ENCODE data around the gene TTYH3. TPM values are rescaled to one million over a fixed set of nuclear protein-coding genes. Genes with fewer than 3 reads are reported as not detected.

Gene TTYH3
- polyA plus RNA-seq, 1 donor: 84.3 TPM

DNA sequence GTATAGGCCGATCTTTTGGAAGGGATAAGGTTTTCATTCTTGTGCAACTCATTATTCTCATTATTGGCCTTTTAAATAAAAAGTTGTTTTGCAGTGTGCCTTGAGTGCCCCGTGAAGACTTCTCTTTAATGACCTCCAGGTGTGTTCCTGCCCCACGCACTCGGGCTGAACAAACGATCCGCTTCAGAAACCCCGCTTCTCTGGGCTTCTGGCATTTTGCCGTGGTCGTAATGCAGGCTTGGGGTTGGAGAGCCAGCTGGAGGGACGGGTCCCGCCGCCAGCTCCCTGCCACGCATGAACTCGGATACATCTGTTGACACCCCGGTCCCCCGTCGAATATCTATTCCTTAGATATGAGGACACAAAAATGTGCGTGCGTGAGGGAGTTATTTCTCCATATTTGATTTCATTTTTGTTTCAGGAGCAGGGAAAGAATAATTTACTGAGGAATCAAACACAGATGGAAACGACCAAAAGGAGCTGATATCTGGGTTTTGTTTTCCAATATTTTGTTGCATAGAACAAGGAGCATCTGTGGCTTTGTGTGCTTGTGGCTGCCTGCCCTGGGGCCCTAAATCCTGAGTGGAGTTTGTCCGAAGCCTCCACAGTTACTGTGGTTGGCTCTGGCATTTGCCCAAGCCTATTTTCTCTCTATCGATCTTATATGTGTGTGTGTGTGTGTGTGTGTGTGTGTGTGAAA lies 17.0 kb upstream of the TTYH3 start:
- DNase-seq: no peak

DNA sequence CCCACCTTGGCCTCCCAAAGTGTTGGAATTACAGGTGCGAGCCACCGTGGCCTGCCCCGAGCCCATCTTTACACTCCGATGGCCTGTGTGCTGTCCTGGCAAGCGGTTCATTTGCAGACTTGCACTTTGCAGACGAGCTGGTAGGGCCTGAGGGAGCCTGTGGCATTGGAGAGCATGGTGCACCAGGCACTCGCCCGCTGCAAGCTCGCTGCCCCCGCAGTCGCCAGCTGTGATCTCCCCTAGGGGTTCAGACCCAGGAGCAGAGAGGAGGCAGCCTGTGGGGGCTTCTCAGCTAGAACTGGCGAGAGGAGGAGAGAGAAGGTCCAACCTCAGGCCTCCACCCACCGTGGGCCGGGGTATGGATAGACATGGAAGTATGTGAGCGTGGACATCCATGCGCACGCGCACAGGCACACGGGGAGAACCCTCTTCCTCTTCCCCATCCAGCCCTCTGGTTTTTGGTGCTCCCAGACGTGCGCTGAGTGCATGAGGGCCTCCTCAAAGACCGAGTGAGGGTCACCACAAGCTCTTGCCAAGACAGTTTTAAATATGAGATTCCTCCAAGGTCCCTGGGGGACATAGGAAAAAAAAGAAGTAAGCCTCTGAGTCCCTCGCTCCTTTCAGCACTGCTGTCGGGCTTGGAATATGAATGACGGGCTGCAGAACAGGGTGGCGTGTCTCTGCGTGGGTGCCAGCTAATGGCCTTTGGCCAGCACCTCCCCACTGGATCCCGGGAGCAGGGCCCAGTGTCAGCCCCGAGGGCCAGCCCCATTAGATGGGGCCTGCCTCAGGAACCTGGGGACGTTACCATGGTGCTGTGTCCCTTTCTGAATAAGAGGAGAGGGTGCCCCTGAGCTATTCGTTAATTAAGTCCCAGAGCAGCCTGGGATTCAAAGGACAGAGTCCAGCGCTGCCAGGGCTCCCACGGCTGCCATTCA lies 15.1 kb upstream of the TTYH3 start:
- no peak for DNase-seq

- DNase-seq: no peak
Observed at GRCh38 chr7:2617325-2617905, 14.4 kb upstream of the TTYH3 start.

DNA sequence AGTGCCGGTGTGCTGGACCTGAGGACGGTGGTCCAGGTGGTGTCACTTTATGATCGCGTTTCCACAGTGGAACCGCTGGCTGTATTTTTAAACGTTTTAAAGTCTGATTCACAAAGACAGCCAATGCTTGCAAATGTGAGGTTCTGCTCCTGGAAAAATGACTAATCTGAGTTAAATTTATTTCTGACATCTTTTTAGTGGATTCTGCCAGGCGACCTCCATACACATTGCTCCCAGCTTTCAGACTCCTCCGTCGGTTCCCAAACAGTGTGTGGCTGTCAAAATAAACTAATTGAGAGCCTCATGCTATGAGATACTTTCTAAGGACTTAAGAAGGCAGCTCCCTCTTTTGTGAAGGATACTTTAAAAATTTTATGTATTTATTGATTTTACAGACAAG lies 12.7 kb upstream of the TTYH3 start:
- DNase-seq: no peak

- DNase-seq: no peak
Observed at GRCh38 chr7:2621061-2621828, 10.5 kb upstream of the TTYH3 start.

- peak; percentile 97 for DNase-seq
Observed at GRCh38 chr7:2621948-2622640, 9.7 kb upstream of the TTYH3 start.

- DNase-seq: no peak
Observed at GRCh38 chr7:2622869-2623697, 8.7 kb upstream of the TTYH3 start.

DNA sequence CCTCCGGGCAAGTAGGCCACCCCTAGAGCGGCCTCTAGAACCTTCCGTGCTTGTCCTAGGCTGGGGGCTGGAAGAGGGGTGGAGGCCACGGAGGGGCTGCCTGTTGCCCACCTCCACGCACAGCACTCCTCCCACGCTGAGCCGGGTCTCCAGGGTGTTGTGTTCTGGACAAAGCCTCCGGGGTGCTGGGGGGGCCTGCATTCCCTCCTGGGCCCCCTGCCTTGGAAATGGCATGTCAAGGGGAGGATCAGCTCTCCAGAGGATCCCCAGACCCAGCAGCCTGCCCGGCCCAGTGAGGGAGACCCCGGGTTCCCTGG lies 8.1 kb upstream of the TTYH3 start:
- no peak for DNase-seq

DNA sequence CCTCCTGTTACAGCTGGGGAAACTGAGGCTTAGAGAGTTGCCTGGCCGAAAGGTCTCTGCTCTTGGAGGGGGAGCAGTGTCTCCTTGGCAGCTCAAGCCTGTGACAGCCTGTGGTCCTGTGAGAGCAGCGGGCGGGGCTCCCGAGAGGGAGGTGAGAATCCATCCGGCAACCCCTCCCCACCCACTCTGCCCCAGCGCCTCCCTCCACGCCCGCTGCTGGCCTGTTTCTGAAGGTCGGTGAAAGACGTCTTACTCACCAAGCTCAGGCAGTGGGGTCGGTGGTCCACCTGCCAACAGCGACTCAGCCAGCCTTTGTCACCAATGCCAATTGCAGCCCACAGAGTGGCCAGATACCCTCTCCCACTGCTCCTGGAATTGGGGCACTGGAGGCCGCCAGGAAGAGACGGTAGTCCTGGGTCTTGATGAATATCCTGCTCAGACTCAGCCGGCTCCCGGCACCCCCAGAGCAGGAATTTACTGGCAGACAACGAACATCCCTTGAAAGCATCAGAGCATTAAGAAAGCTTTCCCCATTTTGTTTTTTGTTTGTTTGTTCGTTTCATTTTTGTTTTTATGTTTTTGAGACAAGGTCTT lies 7.4 kb upstream of the TTYH3 start:
- DNase-seq: no peak

DNA sequence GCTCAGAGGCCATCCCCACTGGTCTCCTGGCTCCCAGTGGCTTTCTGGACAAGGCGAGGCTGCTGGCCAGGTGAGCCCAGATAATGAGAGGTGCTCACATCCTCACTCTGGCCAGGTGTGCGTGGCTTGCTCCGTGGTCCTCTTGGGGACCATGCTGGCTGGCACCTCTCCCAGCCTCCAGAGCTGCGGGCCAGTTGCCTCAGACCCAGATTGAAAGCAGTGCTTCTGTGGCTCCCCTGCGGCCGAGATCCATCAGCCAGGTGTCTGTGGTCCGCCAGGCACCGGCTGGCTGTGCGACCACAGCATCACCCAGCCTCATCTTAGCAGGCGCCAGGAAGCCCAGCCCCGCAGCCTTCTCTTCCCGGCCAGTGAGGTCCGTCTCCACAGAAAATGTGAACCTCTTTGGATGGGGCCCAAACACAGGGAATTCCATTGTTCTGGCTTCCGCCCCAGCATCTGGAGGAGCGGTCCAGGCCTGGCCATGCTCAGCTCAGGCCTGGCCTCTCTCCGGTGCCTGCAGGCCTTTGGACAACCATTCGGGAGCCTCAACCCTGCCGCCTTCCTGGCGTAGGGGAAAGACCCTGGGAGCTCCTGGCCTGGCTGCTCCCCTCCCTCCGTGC lies 5.2 kb upstream of the TTYH3 start:
- DNase-seq: no peak

- DNase-seq: no peak
Observed at GRCh38 chr7:2627258-2628129, 4.3 kb upstream of the TTYH3 start.

- no peak for DNase-seq
Observed at GRCh38 chr7:2628130-2628482, 3.7 kb upstream of the TTYH3 start.

DNA sequence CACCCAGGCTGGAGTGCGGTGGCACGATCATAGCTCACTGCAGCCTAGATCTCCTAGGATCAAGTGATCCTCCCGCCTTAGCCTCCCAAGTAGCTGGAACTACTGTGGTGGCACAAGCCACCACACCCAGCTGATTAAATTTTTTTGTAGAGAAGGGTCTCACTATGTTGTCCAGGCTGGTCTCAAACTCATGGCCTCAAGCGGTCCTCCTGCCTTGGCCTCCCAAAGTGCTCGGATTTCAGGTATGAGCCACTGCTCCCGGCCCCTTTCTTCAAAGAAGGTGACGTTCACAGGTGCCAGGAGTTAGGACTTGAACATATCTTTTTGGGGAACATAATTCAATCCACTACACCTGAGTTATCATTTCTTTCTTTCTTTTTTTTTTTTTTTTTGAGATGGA lies 2.9 kb upstream of the TTYH3 start:
- DNase-seq: no peak

- no peak for DNase-seq
Observed at GRCh38 chr7:2629746-2630681, 1.8 kb upstream of the TTYH3 start.

DNA sequence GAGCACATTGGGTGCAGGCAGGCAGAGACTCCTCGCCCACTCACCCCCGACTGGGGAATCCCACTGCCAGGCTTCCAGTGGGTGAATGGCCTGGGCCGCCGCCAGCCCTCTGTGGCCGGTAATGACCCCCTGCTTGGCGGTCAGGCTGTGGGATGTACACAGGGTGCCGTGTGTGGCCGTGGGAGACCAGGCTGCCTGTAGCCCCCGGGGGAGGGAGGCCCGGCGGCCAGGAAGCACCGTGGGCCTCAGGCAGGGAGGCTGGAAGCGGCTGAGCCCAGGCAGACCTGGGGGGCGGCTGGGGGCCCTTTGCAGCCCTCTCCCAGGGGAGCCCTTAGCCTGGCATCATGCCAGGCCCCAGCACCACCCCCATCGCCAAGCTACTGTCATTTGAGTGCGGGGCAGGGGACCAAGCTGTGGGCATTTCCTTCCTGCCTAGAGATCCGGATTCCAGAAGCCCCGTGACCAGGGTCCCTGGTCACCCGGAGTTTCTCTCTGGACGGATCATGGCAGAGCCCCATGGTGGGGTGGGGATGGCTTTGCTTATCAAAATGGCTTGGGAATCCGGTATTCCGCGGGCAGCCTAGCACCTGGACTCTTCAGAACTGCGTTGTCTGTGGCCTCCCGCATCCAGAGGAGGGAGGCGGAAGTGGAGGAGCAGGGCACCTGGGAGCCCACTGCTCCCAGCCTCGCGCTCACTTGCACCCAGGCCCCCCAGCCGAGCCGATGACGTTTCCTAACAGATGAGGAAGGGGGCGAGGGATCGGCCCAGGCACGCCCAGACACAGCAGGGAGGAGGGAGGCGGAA lies 1.1 kb downstream of the TTYH3 start:
- no peak for DNase-seq

DNA sequence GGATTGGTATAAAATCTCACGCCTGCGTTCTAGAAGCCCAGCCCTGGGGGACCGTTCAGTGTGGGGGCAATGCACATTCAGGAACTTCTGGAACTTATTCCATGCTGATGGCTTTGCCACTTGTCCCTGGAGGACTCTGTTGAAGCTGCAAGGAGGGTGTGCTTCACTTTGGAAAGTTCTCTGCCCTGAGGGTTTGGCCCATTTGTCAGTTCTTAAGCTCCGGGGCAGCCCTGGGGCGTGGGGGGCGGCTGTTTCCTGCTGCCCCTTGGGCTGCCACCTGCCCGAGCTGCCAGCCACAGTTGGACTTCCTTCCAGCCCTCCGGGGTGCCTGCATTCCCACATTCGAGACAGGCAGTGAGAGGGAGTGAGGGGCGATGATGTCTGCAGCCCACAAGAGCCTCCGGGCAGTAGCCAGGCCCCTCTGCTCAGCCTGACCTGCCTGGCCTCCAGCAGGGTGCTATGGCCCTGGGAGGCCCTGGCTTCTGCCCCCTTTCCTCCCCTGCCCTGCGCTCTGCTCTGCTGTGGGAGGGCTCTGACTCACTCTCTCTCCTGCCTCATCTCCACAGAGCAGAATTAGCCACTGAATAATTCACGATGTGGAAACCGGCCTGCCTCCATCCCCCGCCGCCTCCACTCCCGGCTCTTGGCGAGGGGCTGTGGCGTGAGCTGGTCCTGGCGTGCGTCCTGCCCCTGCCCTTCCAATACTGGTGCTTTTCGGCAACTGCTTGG lies 1.9 kb downstream of the TTYH3 start:
- no peak for DNase-seq
